GM19043 (cell line): ENCODE measurements around the gene EML1.
"Not testable (repeated sequence)": the region's sequence is repeated elsewhere in the genome, so short reads cannot be mapped to it uniquely, and the experiment has no call there.

ENCODE experiments used
- ATAC-seq: cut with Tn5 transposase; IDR thresholded peaks from one replicate; pipeline ENCODE4 v1.9.1; 2021; ENCODE audit warnings: low read depth; ENCODE audit not compliant: unreplicated experiment

Gene EML1

GRCh38 chr14:99755629-99756603 lies 37.3 kb upstream of the EML1 start:
- ATAC-seq: no peak

DNA sequence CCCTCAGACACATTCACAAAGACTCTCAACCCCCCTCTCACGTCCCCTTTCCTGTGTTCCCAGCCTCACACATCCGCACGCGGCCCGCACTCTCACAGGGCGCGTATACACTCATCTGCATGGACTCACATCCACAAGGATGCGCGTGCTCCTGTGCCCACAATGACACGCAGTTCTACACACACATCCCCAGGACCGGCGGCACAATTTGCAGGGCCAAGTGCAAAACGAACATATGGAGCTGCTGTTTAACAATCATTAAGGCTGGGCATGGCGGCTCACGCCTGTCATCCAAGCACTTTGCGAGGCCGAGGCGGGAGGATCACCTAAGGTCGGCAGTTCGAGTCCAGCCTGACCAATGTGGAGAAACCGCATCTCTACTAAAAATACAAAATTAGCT lies 36.4 kb upstream of the EML1 start:
- ATAC-seq: no peak

DNA sequence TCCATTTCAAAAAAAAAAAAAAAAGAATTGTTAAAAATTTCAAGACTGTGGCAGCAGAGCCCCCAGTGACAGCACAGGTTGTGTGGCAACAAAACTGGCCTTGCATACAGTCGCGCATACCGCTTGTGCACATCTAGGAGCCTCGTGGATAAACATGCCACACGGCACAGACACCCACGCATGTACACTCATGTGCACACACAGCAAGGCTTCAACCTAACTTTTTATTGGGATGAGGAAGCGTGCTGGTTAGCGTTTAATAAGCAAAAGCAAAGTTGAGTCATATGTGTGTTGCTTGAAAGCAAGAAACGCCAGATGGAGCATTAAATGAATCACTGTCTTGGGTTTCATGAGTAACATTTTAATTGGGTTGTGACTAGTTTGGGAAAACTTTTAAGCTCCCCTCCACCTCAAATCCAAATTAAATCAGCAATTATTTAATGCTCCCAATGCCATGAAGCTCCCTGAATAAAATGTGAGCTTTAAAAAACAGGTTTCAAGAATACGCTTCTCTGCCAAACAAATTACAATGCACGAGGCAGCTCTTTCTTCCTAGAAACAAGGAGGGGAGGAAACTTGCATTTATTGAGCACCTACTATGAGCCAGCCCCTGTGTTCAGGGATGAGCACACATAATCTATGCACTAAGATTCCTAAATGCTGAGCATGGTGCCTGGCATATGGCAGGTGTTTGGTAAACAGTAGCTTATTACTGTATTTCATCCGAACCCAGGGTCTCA lies 35.7 kb upstream of the EML1 start:
- ATAC-seq: no peak

- ATAC-seq: no peak
These were observed 34.9 kb upstream of the EML1 start for GRCh38 chr14:99758121-99758821.

GRCh38 chr14:99758872-99759545 lies 34.2 kb upstream of the EML1 start:
- no peak for ATAC-seq

- no peak for ATAC-seq
These were observed 33.7 kb upstream of the EML1 start for GRCh38 chr14:99759546-99759925.

DNA sequence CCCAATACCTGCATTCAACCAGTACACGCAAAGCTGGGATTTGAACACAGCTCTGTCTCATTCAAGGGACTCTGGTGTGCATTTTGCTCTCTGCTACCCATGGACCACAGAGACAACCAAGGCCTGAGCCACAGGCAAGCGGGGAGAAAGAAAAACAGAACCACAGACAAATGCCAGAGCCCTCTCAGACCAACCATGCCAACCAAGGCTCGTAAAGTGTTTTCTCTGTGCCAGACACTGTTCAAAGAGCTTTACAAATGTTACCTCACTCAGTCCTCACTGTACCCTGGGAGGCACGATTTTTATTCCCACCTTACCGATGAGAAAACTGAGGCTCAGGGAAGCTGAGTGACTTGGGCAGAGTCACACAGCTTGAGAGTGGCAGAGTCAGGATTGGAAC lies 32.4 kb upstream of the EML1 start:
- ATAC-seq: no peak

DNA sequence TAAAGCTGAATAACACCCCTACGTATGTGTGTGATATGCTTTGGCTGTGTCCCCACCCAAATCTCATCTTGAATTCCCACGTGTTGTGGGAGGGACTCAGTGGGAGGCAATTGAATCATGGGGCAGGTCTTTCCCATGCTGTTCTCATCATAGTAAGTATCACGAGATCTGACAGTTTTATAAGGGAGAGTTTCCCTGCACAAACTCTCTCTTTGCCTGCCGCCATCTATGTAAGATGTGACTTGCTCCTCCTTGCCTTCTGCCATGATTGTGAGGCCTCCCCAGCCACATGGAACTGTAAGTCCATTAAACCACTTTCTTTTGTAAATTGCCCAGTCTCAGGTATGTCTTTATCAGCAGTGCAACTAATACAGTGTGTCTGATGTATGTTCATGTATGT lies 30.3 kb upstream of the EML1 start:
- not testable (repeated sequence) for ATAC-seq

DNA sequence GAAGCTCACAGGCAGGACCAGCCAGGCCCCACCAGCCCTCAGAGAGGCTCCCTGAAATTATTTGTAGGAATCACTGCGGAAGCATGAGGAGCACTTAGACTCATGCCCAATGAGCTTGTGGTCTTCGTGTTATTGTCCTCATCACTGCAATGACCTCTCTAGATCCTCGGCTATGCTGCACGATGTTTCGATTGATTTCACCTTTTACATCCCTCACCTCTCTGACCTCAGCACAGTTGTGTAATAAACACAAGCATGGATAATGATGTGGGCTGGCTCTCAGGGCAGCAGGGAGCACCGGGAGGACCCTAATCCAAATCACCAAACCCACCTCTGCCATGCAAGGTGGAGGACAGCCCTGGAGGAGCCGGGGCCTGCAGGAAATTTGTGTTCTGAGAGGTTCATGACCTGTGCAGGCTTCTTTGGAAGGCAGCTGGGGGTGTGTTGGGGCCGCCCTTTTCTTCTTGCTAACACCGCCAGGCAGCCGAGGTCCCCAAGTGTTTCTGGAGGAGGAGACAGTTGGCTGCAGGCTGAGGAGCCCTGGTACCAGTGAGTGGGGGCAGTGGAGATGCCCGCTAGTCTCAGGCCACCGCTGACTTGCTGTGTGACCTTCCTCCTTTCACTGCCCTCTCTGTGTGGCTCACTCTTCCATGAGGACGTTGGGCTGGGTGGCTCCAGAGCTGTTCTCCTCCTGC lies 29.5 kb upstream of the EML1 start:
- ATAC-seq: no peak

DNA sequence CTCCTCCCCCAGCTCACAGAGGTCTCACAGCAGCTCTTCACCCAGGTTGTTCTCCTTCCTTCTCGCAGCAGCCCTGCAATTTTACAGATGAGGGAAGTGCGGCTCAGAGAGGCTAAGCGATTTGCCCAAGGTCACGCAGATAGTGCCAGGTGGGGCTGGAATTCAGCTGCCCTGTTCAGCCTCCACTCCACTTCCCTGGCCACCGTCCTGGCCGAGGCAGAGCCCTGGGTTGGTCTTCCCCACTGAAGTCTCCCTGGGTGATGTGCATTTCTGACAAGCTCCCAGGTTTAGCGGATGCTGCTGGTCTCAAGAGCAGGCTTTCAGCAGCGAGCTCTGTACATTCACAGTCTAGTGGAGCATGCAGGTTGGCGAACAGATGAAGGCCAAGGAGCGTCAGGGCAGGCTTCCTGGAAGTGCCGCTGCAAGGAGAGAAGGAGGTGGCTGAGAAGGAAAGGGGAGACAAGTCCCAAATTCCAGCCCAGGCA lies 28.9 kb upstream of the EML1 start:
- ATAC-seq: no peak

DNA sequence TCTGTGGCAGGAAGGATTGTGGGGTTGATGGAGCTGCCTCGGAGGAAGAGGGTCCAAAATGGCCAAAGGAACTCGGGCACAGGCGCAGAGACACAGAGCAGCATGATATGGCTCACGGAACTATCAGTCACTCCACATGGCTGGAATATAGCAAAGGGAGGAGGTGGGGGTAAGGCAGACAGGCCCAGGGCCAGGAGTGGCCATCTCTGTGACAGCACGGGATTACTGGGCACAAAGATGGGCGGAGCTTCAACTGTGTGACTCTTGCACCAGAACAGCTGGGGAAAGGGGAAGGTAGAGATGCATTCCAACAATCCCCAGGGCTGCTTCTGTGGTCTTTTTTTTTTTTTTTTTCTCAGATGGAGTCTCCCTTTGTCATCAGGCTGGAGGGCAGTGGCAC lies 24.8 kb upstream of the EML1 start:
- no peak for ATAC-seq

- no peak for ATAC-seq
These were observed 24.1 kb upstream of the EML1 start for GRCh38 chr14:99769123-99769522.

GRCh38 chr14:99769799-99770198 lies 23.4 kb upstream of the EML1 start:
- ATAC-seq: no peak

DNA sequence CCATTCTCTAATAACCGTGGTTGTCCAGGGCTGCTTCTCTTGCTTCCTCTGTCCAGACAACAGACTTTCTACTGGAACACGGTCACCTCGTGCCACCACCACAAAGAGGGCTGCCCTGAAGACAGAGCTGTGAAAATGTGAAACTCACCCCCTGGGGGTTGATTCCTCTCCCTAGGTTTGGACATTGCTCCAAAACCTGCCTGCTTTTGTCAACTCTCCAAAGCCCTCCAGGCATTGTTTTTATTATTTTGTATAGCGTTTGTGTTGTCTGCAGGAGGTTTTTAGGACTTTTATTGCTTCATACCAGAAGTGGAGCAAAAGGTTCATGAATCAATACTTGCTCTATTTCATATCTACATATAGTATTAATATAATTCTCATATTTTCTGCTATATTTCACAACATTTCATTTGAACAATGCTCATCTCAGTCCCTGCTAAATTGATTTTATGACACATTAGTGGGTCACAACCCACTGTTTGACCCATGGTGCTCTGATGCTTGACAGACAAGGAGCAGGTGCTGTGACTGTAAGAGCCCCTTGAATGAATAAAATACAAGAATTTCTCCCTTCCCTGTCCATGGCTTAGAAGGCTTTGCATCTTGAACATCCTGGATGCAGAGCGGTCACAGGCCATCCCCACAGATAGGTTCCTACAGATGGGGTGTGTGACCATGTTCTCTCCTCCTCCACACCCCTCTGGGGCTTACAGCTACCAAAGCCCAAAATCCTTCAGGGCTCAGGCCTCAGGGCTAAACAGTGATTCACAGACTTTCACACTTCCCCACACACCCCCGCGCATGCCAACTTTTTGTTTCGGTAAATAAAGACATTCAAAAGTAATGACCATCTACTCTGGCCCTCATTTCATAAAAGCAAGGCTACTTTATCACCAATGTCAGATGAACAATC lies 20.6 kb upstream of the EML1 start:
- ATAC-seq: no peak

DNA sequence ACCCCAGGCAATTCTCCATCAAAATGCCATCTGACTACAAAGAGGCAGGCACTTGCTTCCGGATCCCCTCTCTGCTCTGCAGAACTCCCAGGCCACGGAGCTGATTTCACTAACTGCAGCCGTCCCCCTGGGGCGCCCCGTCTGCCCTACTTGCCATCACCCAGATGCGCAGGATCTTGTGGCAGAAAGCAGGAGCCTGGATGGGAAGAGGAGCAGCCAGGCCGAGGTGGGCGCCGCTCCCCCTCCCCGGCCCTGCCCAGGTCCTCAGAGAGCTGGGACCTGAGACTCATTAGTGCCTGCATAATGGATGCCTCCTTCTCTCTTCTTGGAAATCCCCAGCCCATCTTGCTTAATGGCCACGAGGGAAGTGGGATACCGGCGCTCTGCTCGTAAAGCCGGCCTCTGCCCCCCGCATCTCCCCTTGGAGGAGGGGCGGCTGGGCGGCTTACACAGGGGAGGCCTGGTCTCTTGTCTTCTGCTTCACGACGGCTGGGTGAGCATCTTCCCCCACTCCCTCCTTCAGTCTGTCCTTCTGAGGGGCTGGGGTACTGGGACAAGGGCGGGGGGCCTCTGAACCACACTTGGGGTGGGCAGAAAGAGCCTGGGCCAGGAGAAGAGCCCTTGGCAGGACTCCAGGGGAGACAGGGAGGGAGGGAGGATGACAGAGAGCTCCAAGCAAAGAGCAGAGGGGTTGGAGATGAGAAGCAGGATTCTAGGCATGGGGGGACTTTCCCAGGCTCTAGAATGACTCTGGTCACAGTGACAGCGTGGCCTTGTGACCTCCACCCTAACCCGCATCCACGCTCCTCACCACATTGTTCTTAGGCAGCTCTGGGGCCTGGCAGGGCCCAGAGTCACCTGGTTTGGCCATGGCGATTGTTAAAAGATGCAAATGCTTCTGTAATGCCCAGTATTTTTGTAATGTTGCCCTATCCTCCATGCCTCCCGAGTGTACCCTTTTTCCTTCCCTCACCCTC lies 19.4 kb upstream of the EML1 start:
- no peak for ATAC-seq

DNA sequence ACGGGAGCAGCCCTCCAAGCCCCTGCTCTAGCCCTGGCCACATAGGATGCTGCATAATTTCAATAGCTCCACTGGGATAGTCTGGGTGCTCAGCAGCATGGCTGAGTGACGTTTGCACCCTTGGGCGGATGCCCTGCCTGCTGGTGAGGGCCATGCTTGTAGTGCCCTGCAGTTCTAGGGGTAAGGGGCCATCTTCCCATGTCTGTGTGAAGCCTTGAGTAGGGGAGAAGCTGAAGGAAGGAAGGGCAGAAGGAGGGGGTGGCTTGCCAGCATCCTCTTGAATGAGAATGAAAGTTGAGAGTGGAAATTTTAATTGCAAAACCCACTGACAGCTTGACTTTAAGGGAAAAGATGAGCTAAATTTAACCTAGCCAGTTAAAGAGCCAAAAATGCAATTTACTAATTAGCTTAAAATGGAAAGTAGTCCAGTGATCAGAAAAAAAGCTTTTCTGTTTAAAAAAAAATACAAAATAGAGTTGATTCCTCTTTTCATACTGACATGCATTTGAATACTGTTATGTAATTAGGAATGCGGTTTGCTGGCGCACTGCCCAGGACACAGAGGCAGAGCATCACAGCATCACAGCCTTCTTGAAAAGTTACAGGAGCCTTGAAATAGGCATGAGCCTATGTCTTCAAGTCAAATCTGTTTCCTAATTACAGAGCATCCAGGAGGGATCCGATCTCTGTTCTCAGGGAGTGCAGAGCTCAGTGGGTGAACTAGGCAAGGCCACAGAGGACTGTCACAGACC lies 18.5 kb upstream of the EML1 start:
- no peak for ATAC-seq

DNA sequence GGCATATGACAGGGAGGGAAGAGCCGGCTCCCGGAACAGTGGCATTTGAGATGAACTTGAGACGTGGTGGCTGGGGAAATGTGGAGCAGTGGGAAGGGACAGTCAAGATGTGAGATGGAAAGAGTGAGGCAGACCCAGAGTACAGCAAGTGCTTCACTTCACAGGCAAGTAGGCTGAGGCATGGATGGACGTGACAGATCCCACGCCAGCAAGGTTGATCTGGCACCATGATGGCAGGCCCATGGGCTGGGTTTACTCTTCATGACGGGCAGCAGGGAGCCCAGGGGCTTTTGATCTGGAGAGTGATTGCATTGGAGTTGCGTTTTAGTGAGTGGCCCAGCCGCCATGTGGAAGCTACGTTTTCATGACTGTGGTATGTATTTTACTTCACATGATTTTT lies 17.9 kb upstream of the EML1 start:
- no peak for ATAC-seq
